Measurements from ENCODE around the gene TLR9.

DNA sequence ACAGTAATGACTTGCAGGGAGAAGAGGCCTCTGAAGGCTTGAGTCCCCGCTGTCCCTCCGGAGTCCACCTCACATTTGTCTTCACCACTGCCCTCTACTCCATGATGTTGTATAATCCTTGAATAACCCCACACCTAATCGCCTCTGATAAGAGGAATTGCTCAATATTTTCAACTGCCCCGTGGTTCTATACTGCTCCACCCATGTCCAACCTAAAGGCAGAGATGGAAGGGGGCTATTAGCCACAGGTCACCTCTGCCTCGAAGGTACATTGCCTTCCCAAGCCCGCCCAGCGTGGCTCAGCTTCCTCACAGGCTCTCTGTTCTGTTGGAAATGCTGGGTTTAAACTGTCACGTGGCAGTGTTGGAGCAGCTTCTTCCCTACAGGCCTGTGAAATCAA is 12.4 kb downstream of the TLR9 start:
- TF ChIP-seq CTCF (conservative IDR thresholded peaks at IDR 0.05), result no peak
- no peak for TF ChIP-seq ZFX (IDR thresholded peaks at IDR 0.05)
